Caco-2 (cell line): Measurements from ENCODE around the gene NRSN1. TPM values are rescaled to one million over a fixed set of nuclear protein-coding genes. Genes with fewer than 3 reads are reported as not detected.

Source experiments
- BruUV-seq: library from RNA; stranded (reverse); fragments of 400-500 nt; replicated peaks from 2 replicates; lab custom pipeline; 2021; lab: Mats Ljungman, UMichigan
- CTCF ChIA-PET: fragments of 300-600 bp; sonication (Branson Sonifier 250); formaldehyde crosslinking; loops from one replicate; lab custom pipeline; 2022; ENCODE audit warnings: antibody characterized with exemption; lab: Charles Lee
- POLR2A ChIA-PET: fragments of 300-600 bp; sonication (Branson Sonifier 250); formaldehyde crosslinking; loops from one replicate; lab custom pipeline; 2022; ENCODE audit warnings: antibody characterized with exemption; lab: Charles Lee
- DNase-seq, 2 experiments: peaks; one replicate each; pipeline versions ENCODE4 v3.0.0 to v3.0.0-alpha.2; 2020 to 2022
- H3K27me3 ChIP-seq: replicated peaks from 2 replicates; pipeline ENCODE4 v1.6.0; 2011; ENCODE audit warnings: low read length; ENCODE audit not compliant: control insufficient read depth, insufficient read depth
- H3K36me3 ChIP-seq: 2 replicates; pipeline ENCODE4 v1.5.1; 2011; ENCODE audit warnings: low read length; ENCODE audit not compliant: control insufficient read depth, insufficient read depth
- H3K4me1 ChIP-seq: fragments of 250-450 bp; sonication (Bioruptor Pico); 2 replicates; pipeline ENCODE4 v1.5.1; 2020; ENCODE audit warnings: mild to moderate bottlenecking
- H3K4me3 ChIP-seq: 2 replicates; pipeline ENCODE4 v1.5.1; 2011; ENCODE audit warnings: low read depth, mild to moderate bottlenecking, control low read depth, low read length
- H3K9me3 ChIP-seq: fragments of 250-450 bp; sonication (Bioruptor Pico); 2 replicates; pipeline ENCODE4 v1.5.1; 2020; ENCODE audit warnings: mild to moderate bottlenecking, moderate library complexity
- H3K27ac Mint-ChIP-seq: one replicate; pipeline ENCODE4 v1.8.0; 2022; ENCODE audit warnings: mixed read lengths; ENCODE audit not compliant: unreplicated experiment
- H3K27me3 Mint-ChIP-seq: one replicate; pipeline ENCODE4 v1.8.0; 2022; ENCODE audit warnings: mixed read lengths; ENCODE audit not compliant: insufficient read depth, unreplicated experiment
- H3K36me3 Mint-ChIP-seq: one replicate; pipeline ENCODE4 v1.8.0; 2022; ENCODE audit warnings: mild to moderate bottlenecking, mixed read lengths; ENCODE audit not compliant: insufficient read depth, unreplicated experiment
- H3K4me1 Mint-ChIP-seq: one replicate; pipeline ENCODE4 v1.8.0; 2022; ENCODE audit warnings: low read depth, mixed read lengths; ENCODE audit not compliant: unreplicated experiment
- H3K4me3 Mint-ChIP-seq: one replicate; pipeline ENCODE4 v1.8.0; 2022; ENCODE audit warnings: mild to moderate bottlenecking, moderate library complexity, mixed read lengths; ENCODE audit not compliant: unreplicated experiment
- H3K9me3 Mint-ChIP-seq: one replicate; pipeline ENCODE4 v1.8.0; 2022; ENCODE audit warnings: mixed read lengths; ENCODE audit not compliant: unreplicated experiment
- intact Hi-C: fragments of 100-400 bp; cut with micrococcal nuclease; formaldehyde crosslinking; loops from one replicate; pipeline ENCODE4 v1.10.0; 2022; ENCODE audit not compliant: unreplicated experiment
- total RNA-seq: library from RNA; stranded (reverse); gene quantifications from 2 replicates; pipeline ENCODE4 v1.2.3, GENCODE V29; 2022
- TF ChIP-seq, protein P1 (sequence below), 2 experiments: fragments of 200-600 bp in 1 of 2; IDR thresholded peaks; 1 replicate in 1 of 2; 2 replicates in 1 of 2; pipeline versions ENCODE4 v1.5.1 to v1.8.0; 2011 to 2022; ENCODE audit warnings: antibody characterized with exemption in 1 of 2, control low read depth in 1 of 2, inconsistent platforms in 1 of 2, low read depth in 1 of 2, low read length in 1 of 2, mild to moderate bottlenecking in 1 of 2, moderate library complexity in 1 of 2; ENCODE audit not compliant: insufficient read depth in 1 of 2, severe bottlenecking in 1 of 2, unreplicated experiment in 1 of 2

The NRSN1 gene
- total RNA-seq, 1 experiment from 2014 or later, result not detected

DNA sequence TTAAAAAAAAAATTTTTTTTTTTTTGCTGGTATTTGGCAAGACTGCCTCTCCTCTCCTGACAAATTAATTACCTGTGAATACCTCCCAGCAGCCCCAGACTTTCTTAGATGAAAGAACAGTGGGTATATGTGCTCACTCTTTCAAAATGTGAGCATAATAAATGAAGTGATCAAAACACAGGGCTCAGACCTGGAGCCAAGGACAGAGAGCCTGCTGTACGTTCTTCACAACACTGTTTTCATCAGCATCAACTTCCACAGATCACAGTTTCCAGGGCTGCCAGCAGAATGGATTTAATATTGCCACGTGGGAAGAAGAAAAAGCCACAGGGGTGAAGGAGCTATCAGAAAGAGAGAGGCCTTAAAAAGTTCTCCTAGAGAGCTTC is 25.3 kb upstream of the NRSN1 start:
- Mint-ChIP-seq H3K27me3 (no peaks in the 10 kb centered on the region), H3K27ac (no peak overlapping the region), H3K4me1 (no peaks in the 10 kb centered on the region), H3K4me3 (no peak overlapping the region), H3K36me3 (no peaks in the 10 kb centered on the region), H3K9me3 (no peaks in the 10 kb centered on the region)
- TF ChIP-seq, protein P1, sequence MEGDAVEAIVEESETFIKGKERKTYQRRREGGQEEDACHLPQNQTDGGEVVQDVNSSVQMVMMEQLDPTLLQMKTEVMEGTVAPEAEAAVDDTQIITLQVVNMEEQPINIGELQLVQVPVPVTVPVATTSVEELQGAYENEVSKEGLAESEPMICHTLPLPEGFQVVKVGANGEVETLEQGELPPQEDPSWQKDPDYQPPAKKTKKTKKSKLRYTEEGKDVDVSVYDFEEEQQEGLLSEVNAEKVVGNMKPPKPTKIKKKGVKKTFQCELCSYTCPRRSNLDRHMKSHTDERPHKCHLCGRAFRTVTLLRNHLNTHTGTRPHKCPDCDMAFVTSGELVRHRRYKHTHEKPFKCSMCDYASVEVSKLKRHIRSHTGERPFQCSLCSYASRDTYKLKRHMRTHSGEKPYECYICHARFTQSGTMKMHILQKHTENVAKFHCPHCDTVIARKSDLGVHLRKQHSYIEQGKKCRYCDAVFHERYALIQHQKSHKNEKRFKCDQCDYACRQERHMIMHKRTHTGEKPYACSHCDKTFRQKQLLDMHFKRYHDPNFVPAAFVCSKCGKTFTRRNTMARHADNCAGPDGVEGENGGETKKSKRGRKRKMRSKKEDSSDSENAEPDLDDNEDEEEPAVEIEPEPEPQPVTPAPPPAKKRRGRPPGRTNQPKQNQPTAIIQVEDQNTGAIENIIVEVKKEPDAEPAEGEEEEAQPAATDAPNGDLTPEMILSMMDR (IDR thresholded peaks at IDR 0.05; ENCODE audit: insufficient read depth in 1 of 2, low read depth in 1 of 2, low read length in 1 of 2, severe bottlenecking in 1 of 2, unreplicated experiment in 1 of 2), result no peak
- CTCF ChIA-PET, result no interaction called here
- no peaks in the 10 kb centered on the region for H3K4me1 ChIP-seq
- no peaks in the 10 kb centered on the region for H3K36me3 ChIP-seq
- no peak for DNase-seq
- H3K9me3 ChIP-seq, result no peaks in the 10 kb centered on the region
- intact Hi-C loops, result no loop called here
- POLR2A ChIA-PET, result no interaction called here
- H3K4me3 ChIP-seq, result no peak overlapping the region
- no TSS peak for BruUV-seq
- no peaks in the 10 kb centered on the region for H3K27me3 ChIP-seq

DNA sequence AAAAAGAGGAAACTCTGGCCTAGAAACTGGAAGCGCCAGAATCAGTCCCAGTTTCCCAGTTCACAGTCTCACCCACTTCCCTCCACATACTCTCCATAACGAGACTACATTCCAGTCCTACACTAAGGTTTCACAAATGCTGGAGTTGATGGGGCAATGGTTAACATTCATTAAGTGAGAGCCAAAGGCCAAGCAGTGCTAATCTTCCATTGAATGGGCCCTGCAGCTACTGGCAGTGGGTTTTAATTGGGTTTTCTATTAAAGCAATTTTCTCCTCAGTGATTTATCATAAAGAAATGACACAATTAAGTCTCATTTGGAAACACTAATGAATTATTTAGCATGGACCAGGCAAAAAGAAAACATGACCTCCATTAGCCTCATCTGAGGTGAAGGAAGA is 20.8 kb upstream of the NRSN1 start:
- no TSS peak for BruUV-seq
- Mint-ChIP-seq H3K4me3 (no peak overlapping the region), H3K27me3 (no peaks in the 10 kb centered on the region), H3K27ac (no peak overlapping the region), H3K4me1 (no peaks in the 10 kb centered on the region), H3K9me3 (no peaks in the 10 kb centered on the region), H3K36me3 (no peaks in the 10 kb centered on the region)
- Histone ChIP-seq H3K36me3 (no peaks in the 10 kb centered on the region), H3K4me3 (no peak overlapping the region), H3K27me3 (no peaks in the 10 kb centered on the region), H3K4me1 (no peaks in the 10 kb centered on the region), H3K9me3 (no peaks in the 10 kb centered on the region)
- no peak for DNase-seq
- ChIA-PET POLR2A (no interaction called here), CTCF (no interaction called here)
- TF ChIP-seq, protein P1 (IDR thresholded peaks at IDR 0.05; ENCODE audit: insufficient read depth in 1 of 2, low read depth in 1 of 2, low read length in 1 of 2, severe bottlenecking in 1 of 2, unreplicated experiment in 1 of 2), result no peak
- intact Hi-C loops, result no loop called here

DNA sequence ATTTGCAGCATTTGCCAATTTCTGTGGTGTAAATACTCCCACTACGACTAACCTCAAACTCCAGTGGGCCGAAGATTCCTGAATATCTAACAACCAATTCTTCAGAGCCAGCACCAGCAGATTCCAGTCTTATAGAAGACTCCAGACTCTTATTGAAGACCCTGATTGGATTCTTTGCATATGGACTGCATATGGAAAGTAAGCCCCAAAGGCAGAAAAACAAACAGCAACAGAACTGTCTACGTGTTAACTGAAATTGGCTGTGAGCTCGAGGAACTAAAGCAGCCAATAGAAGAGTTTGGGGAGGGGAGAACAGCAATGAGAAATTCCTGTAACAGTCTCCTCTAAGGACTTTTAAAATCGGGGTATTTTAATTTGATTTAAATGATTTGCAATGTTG is 19.7 kb upstream of the NRSN1 start:
- H3K36me3 Mint-ChIP-seq, result no peaks in the 10 kb centered on the region
- H3K9me3 ChIP-seq, result no peaks in the 10 kb centered on the region
- ChIA-PET CTCF (no interaction called here), POLR2A (no interaction called here)
- H3K4me3 Mint-ChIP-seq, result no peak overlapping the region
- TF ChIP-seq, protein P1 (IDR thresholded peaks at IDR 0.05; ENCODE audit: insufficient read depth in 1 of 2, low read depth in 1 of 2, low read length in 1 of 2, severe bottlenecking in 1 of 2, unreplicated experiment in 1 of 2), result no peak
- DNase-seq, result no peak
- H3K27me3 Mint-ChIP-seq, result no peaks in the 10 kb centered on the region
- H3K4me3 ChIP-seq, result no peak overlapping the region
- intact Hi-C loops, result no loop called here
- no peaks in the 10 kb centered on the region for H3K4me1 ChIP-seq
- H3K27ac Mint-ChIP-seq, result no peak overlapping the region
- no peaks in the 10 kb centered on the region for H3K36me3 ChIP-seq
- no peaks in the 10 kb centered on the region for H3K9me3 Mint-ChIP-seq
- H3K27me3 ChIP-seq, result no peaks in the 10 kb centered on the region
- no TSS peak for BruUV-seq
- no peaks in the 10 kb centered on the region for H3K4me1 Mint-ChIP-seq
